NCI-H345 treated with DMSO at 0.1 percent for 48 hours (cell line): ENCODE measurements around the gene KRT86.
"Not testable (repeated sequence)": the region's sequence is repeated elsewhere in the genome, so short reads cannot be mapped to it uniquely, and the experiment has no call there.

Experiments
- DNase-seq: peaks from one replicate; lab custom pipeline; 2025; ENCODE audit not compliant: unreplicated experiment; lab: John Stamatoyannopoulos, UW

The KRT86 gene

GRCh38 chr12:52333321-52333720 lies 58.9 kb downstream of the KRT86 start:
- DNase-seq: no peak

- DNase-seq: no peak
Measured at GRCh38 chr12:52334185-52334584, 59.7 kb downstream of the KRT86 start.

GRCh38 chr12:52335598-52336262 lies 61.3 kb downstream of the KRT86 start:
- DNase-seq: no peak

GRCh38 chr12:52336641-52337040 lies 62.2 kb downstream of the KRT86 start:
- no peak for DNase-seq

- DNase-seq: no peak
Measured at GRCh38 chr12:52337054-52337453, 62.6 kb downstream of the KRT86 start.

GRCh38 chr12:52338241-52338960 lies 64.0 kb downstream of the KRT86 start:
- DNase-seq: no peak

GRCh38 chr12:52341066-52341580 lies 66.7 kb downstream of the KRT86 start:
- no peak for DNase-seq

GRCh38 chr12:52342781-52343490 lies 68.5 kb downstream of the KRT86 start:
- DNase-seq: no peak

- DNase-seq: no peak
Measured at GRCh38 chr12:52343550-52343949, 69.1 kb downstream of the KRT86 start.

- DNase-seq: no peak
Measured at GRCh38 chr12:52344111-52344510, 69.7 kb downstream of the KRT86 start.

GRCh38 chr12:52345041-52345440 lies 70.6 kb downstream of the KRT86 start:
- DNase-seq: not testable (repeated sequence)

GRCh38 chr12:52346593-52346992 lies 72.1 kb downstream of the KRT86 start:
- no peak for DNase-seq

- no peak for DNase-seq
Measured at GRCh38 chr12:52347016-52347415, 72.6 kb downstream of the KRT86 start.

- DNase-seq: no peak
Measured at GRCh38 chr12:52347551-52348510, 73.4 kb downstream of the KRT86 start.

GRCh38 chr12:52349196-52349595 lies 74.8 kb downstream of the KRT86 start:
- no peak for DNase-seq

GRCh38 chr12:52350021-52350620 lies 75.7 kb downstream of the KRT86 start:
- no peak for DNase-seq

- DNase-seq: no peak
Measured at GRCh38 chr12:52350786-52351185, 76.3 kb downstream of the KRT86 start.

- DNase-seq: no peak
Measured at GRCh38 chr12:52351196-52352059, 77.0 kb downstream of the KRT86 start.

GRCh38 chr12:52352951-52353350 lies 78.5 kb downstream of the KRT86 start:
- no peak for DNase-seq
